K562 (cell line): ENCODE measurements around the gene TRAF3IP1. TPM values are rescaled to one million over a fixed set of nuclear protein-coding genes. Genes with fewer than 3 reads are reported as not detected.

Experiments
- ATAC-seq: fragments of 200-7000 bp; cut with Tn5 transposase; 3 replicates; pipeline ENCODE4 v1.9.1; 2020; ENCODE audit warnings: moderate library complexity
- BruUV-seq: library from RNA; stranded (reverse); fragments of 400-500 nt; replicated peaks from 2 replicates; lab custom pipeline; 2021; lab: Mats Ljungman, UMichigan
- CTCF ChIA-PET: fragments of 300-600 bp; formaldehyde crosslinking; extraction: SDS; loops from one replicate; lab custom pipeline; 2021; ENCODE audit warnings: low intra/inter-chr PET ratio; lab: Yijun Ruan, JAX
- POLR2A ChIA-PET: fragments of 300-600, 350-650 bp; sonication (Branson Sonifier 250); formaldehyde crosslinking; extraction: SDS; loops from one replicate; lab custom pipeline; 2021; ENCODE audit warnings: antibody characterized with exemption, inconsistent platforms; lab: Yijun Ruan, JAX
- DNase-seq, 4 experiments: peaks; one replicate each; pipeline versions ENCODE4 v3.0.0 to v3.0.0-alpha.2; 2011 to 2018; ENCODE audit warnings: low spot score in 3 of 4, mixed read lengths in 3 of 4; ENCODE audit errors: extremely low read depth in 1 of 4
- FAIRE-seq: peaks from 2 replicates; lab custom pipeline; 2011; peaks lifted over from hg19 to GRCh38; lab: Jason Lieb, UNC
- H2AFZ ChIP-seq: 2 replicates; pipeline ENCODE4 v1.6.0; 2011; ENCODE audit warnings: low read depth, low read length, control low read depth, inconsistent platforms
- H3K27ac ChIP-seq: fragments of 200-600 bp; 3 replicates; pipeline ENCODE4 v1.8.0; 2011; ENCODE audit warnings: low read depth, mild to moderate bottlenecking, control low read depth, inconsistent platforms, low read length, moderate library complexity, mixed read lengths; ENCODE audit errors: extremely low read depth
- H3K27me3 ChIP-seq, 2 experiments: fragments of 300-600 bp in 1 of 2; 2 replicates in 1 of 2; 3 replicates in 1 of 2; pipeline versions ENCODE4 v1.6.0 to v1.8.0; 2011; ENCODE audit warnings: inconsistent platforms in 2 of 2, low read length in 2 of 2, mild to moderate bottlenecking in 1 of 2, mixed read lengths in 1 of 2, moderate library complexity in 1 of 2; ENCODE audit not compliant: control insufficient read depth in 2 of 2, insufficient read depth in 2 of 2
- H3K36me3 ChIP-seq: fragments of 300-600 bp; 3 replicates; pipeline ENCODE4 v1.8.0; 2011; ENCODE audit warnings: mild to moderate bottlenecking, low read length, inconsistent platforms; ENCODE audit not compliant: control insufficient read depth, insufficient read depth
- H3K4me1 ChIP-seq, 2 experiments: fragments of 200-600 bp in 1 of 2; replicated peaks in 1 of 2; 2 replicates in 1 of 2; 3 replicates in 1 of 2; pipeline versions ENCODE4 v1.5.1 to v1.8.0; 2011; ENCODE audit warnings: inconsistent platforms in 2 of 2, low read length in 2 of 2, mild to moderate bottlenecking in 1 of 2, mixed read lengths in 1 of 2, moderate library complexity in 1 of 2; ENCODE audit not compliant: control insufficient read depth in 2 of 2, insufficient read depth in 2 of 2
- H3K4me2 ChIP-seq: 2 replicates; pipeline ENCODE4 v1.6.1; 2011; ENCODE audit warnings: low read length, control low read depth, inconsistent platforms, mixed read lengths; ENCODE audit not compliant: insufficient read depth
- H3K4me3 ChIP-seq: fragments of 200-600 bp; sonication (generic), shearing (Covaris generic); 2 replicates; pipeline ENCODE4 v1.5.1; 2016; ENCODE audit warnings: control low read depth, inconsistent platforms
- H3K79me2 ChIP-seq: fragments of 200-600 bp; 3 replicates; pipeline ENCODE4 v1.8.0; 2011; ENCODE audit warnings: low read length, inconsistent platforms; ENCODE audit not compliant: control insufficient read depth, insufficient read depth
- H3K9ac ChIP-seq, 2 experiments: 2 replicates each; pipeline versions ENCODE4 v1.6.0 to v1.6.1; 2011; ENCODE audit warnings: low read depth in 2 of 2, low read length in 2 of 2, control low read depth in 1 of 2, inconsistent platforms in 1 of 2, mild to moderate bottlenecking in 1 of 2, mixed read lengths in 1 of 2; ENCODE audit not compliant: insufficient read depth in 1 of 2
- H3K9me1 ChIP-seq: one replicate; pipeline ENCODE4 v1.6.0; 2011; ENCODE audit warnings: inconsistent platforms, mild to moderate bottlenecking, low read length, moderate library complexity; ENCODE audit not compliant: control insufficient read depth, insufficient read depth
- H3K9me3 ChIP-seq: replicated peaks from 2 replicates; pipeline ENCODE4 v1.5.1; 2011; ENCODE audit warnings: low read depth, low read length, inconsistent platforms; ENCODE audit not compliant: control insufficient read depth, insufficient read depth
- H4K20me1 ChIP-seq: replicated peaks from 2 replicates; pipeline ENCODE4 v1.6.1; 2011; ENCODE audit warnings: low read length, inconsistent platforms, mixed read lengths; ENCODE audit not compliant: control insufficient read depth, insufficient read depth
- BHLHE40 ChIP-seq: IDR thresholded peaks from 2 replicates; pipeline ENCODE4 v1.6.1; 2011; ENCODE audit warnings: low read length, improper control_type of control experiment
- EZH2 ChIP-seq: IDR thresholded peaks from 2 replicates; pipeline ENCODE4 v1.6.1; 2012; ENCODE audit warnings: low read depth, mild to moderate bottlenecking, inconsistent platforms, low read length, borderline replicate concordance
- FOXP1 ChIP-seq: sonication (generic); formaldehyde crosslinking; IDR thresholded peaks from 2 replicates; pipeline ENCODE4 v1.8.0; 2022; ENCODE audit warnings: mild to moderate bottlenecking, missing genetic modification reagents
- ILF3 ChIP-seq: fragments of 450-650 bp; IDR thresholded peaks from 2 replicates; pipeline ENCODE4 v1.6.1; 2018; ENCODE audit warnings: antibody characterized with exemption, mild to moderate bottlenecking, moderate library complexity, borderline replicate concordance
- KAT7 ChIP-seq: sonication (generic); formaldehyde crosslinking; IDR thresholded peaks from 2 replicates; pipeline ENCODE4 v1.8.0; 2022; ENCODE audit warnings: missing genetic modification reagents, mild to moderate bottlenecking, borderline replicate concordance
- MCM7 ChIP-seq, 2 experiments: fragments of 450-650 bp; IDR thresholded peaks; 2 replicates each; pipeline ENCODE4 v1.6.1; 2016 to 2018
- ZNF217 ChIP-seq: sonication (generic); formaldehyde crosslinking; IDR thresholded peaks from 2 replicates; pipeline ENCODE4 v1.8.0; 2022; ENCODE audit warnings: mild to moderate bottlenecking, missing genetic modification reagents
- ZNF384 ChIP-seq: IDR thresholded peaks from 2 replicates; pipeline ENCODE4 v1.6.1; 2012; ENCODE audit warnings: low read depth, low read length, improper control_type of control experiment
- ZNF695 ChIP-seq: fragments of 450-650 bp; formaldehyde crosslinking; IDR thresholded peaks from 2 replicates; pipeline ENCODE4 v1.4.0; 2020; ENCODE audit warnings: mild to moderate bottlenecking, moderate library complexity
- WGBS: fragments of 100-300 bp; shearing (Covaris generic); methylation state at CpG from one replicate; pipeline ENCODE4 v1.1.6; 2016; ENCODE audit warnings: low coverage, mixed read lengths; ENCODE audit not compliant: insufficient coverage; ENCODE audit errors: missing lambda C conversion rate; 5-methylcytosine and 5-hydroxymethylcytosine counted together
- in situ Hi-C: fragments of 300-500 bp; cut with MboI; formaldehyde crosslinking; loops from 4 replicates; pipeline ENCODE4 v1.15.0; 2018; ENCODE audit warnings: inconsistent platforms, mixed read lengths
- intact Hi-C: fragments of 100-400 bp; cut with micrococcal nuclease; formaldehyde crosslinking; loops from 2 replicates; pipeline ENCODE4 v1.14.2; 2022
- polyA plus RNA-seq, 8 experiments: library from polyadenylated mRNA; depleted of rRNA in 4 of 8; stranded (reverse) in 5 of 8; unstranded in 3 of 8; fragments of >200 nt; fragmentation: Nextera tagmentation in 2 of 8; fragmentation: Illumina TruSeq in 1 of 8; extraction: Ambion mirVana in 2 of 8; extraction: Trizol in 1 of 8; gene quantifications; 2 replicates each; pipeline versions ENCODE4 v1.2.1 to v1.2.3, GENCODE V29; 2011 to 2014; ENCODE audit warnings: inconsistent platforms in 1 of 8, missing spikeins in 1 of 8
- total RNA-seq, 7 experiments: library from RNA; depleted of rRNA in 6 of 7; stranded (reverse); fragments of >200 nt in 6 of 7; fragmentation: Illumina TruSeq in 2 of 7; extraction: Trizol in 2 of 7; gene quantifications; 2 replicates each; pipeline versions ENCODE4 v1.2.1 to v1.2.3, GENCODE V29; 2011 to 2021; ENCODE audit warnings: low replicate concordance in 1 of 7
- TF ChIP-seq, protein P1 (sequence below): fragments of 450-650 bp; formaldehyde crosslinking; IDR thresholded peaks from 2 replicates; pipeline ENCODE4 v1.4.0; 2020; ENCODE audit warnings: mild to moderate bottlenecking, mixed read lengths
- TF ChIP-seq, protein P2 (sequence below), 2 experiments: fragments of 450-650 bp; IDR thresholded peaks; 2 replicates each; pipeline ENCODE4 v1.6.1; 2016; ENCODE audit warnings: mild to moderate bottlenecking in 2 of 2, borderline replicate concordance in 1 of 2, low read depth in 1 of 2, moderate library complexity in 1 of 2
- TF ChIP-seq, protein P3 (sequence below): fragments of 450-650 bp; formaldehyde crosslinking; IDR thresholded peaks from 2 replicates; pipeline ENCODE4 v1.4.0; 2020; ENCODE audit warnings: mild to moderate bottlenecking

The TRAF3IP1 gene
- total and polyA plus RNA-seq, 9 of the 15 experiments (the other 6 are each of a cell fraction or from before 2014, with no cell fraction given) = 1.3 to 7.4 (median 3.4) TPM

DNA sequence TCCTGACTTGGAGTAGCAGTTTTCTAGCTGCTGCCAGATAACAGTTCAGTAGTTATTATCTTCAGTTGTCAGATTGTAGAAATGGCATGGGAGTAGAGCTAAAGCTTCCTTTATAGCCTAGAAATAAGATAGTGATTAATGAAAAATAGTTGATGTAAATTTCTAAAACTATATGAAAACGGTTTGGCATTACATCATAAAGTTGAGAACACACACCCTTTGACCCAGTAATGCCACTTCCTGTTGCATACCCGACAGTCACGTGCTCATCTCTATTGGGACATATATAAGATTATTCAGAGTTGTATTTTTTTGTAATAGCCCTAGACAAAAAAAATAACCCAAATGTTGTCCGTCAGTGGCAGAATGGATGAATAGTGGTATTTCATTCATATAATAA lies 67.0 kb downstream of the TRAF3IP1 start:
- no peak overlapping the region for H3K4me3 ChIP-seq
- no TSS peak for BruUV-seq
- TF ChIP-seq, protein P1, sequence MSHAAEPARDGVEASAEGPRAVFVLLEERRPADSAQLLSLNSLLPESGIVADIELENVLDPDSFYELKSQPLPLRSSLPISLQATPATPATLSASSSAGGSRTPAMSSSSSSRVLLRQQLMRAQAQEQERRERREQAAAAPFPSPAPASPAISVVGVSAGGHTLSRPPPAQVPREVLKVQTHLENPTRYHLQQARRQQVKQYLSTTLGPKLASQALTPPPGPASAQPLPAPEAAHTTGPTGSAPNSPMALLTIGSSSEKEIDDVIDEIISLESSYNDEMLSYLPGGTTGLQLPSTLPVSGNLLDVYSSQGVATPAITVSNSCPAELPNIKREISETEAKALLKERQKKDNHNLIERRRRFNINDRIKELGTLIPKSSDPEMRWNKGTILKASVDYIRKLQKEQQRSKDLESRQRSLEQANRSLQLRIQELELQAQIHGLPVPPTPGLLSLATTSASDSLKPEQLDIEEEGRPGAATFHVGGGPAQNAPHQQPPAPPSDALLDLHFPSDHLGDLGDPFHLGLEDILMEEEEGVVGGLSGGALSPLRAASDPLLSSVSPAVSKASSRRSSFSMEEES (CRISPR knock-in tag) = peak; percentile 51
- TF ChIP-seq MCM7 (IDR thresholded peaks at IDR 0.05) (no peak), FOXP1 (CRISPR knock-in tag) (no peak), BHLHE40 (peak; percentile 48; the same call in 1 of the 2 replicates), KAT7 (CRISPR knock-in tag) (no peak), ZNF695 (no peak), EZH2 (no peak), ZNF384 (no peak), ZNF217 (no peak), ILF3 (no peak)
- TF ChIP-seq, protein P2, sequence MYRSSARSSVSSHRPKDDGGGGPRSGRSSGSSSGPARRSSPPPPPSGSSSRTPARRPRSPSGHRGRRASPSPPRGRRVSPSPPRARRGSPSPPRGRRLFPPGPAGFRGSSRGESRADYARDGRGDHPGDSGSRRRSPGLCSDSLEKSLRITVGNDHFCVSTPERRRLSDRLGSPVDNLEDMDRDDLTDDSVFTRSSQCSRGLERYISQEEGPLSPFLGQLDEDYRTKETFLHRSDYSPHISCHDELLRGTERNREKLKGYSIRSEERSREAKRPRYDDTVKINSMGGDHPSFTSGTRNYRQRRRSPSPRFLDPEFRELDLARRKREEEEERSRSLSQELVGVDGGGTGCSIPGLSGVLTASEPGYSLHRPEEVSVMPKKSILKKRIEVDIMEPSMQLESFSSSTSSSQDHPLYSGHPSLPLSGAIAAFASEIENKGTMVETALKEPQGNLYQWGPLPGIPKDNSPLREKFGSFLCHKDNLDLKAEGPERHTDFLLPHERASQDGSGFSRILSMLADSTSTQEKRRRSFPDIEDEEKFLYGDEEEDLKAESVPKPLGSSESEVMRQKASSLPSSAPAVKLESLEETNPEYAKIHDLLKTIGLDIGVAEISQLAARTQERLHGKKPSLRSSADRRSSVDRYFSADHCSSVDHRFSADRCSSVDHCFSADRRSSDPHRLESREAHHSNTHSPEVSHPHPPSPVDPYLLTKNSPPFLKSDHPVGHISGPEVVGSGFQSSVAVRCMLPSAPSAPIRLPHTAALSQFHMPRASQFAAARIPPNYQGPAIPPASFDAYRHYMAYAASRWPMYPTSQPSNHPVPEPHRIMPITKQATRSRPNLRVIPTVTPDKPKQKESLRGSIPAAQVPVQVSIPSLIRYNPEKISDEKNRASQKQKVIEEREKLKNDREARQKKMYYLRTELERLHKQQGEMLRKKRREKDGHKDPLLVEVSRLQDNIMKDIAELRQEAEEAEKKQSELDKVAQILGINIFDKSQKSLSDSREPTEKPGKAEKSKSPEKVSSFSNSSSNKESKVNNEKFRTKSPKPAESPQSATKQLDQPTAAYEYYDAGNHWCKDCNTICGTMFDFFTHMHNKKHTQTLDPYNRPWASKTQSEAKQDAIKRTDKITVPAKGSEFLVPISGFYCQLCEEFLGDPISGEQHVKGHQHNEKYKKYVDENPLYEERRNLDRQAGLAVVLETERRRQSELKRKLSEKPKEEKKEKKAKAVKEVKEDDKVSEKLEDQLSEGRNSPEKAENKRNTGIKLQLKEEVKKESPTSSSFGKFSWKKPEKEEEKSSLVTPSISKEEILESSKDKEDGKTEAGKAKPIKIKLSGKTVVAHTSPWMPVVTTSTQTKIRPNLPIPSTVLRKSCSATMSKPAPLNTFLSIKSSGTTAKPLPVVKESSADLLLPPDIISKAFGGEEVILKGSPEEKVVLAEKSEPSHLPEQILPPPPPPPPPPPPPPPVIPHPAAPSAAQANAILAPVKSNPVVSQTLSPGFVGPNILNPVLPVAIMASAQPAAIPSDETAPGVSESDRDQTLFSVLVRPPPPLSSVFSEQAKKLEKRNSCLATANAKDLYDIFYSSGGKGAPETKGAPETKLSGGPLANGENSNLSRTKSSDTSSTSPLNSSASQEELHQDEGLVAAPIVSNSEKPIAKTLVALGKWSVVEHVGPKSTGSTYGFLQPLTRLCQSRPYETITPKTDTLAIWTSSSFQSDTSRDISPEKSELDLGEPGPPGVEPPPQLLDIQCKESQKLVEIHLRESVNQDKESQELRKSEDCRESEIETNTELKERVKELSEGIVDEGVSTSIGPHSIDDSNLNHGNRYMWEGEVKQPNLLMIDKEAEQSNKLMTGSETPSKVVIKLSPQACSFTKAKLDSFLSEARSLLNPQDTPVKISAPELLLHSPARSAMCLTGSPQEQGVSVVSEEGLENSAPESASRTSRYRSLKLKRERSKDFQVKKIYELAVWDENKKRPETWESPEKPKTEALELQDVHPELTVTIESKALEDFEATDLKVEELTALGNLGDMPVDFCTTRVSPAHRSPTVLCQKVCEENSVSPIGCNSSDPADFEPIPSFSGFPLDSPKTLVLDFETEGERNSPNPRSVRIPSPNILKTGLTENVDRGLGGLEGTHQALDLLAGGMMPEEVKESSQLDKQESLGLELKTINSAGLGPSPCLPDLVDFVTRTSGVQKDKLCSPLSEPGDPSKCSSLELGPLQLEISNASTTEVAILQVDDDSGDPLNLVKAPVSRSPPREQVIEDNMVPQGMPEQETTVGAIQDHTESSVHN (IDR thresholded peaks at IDR 0.05; ENCODE audit: borderline replicate concordance in 1 of 2, low read depth in 1 of 2) = no peak
- TF ChIP-seq, protein P3, sequence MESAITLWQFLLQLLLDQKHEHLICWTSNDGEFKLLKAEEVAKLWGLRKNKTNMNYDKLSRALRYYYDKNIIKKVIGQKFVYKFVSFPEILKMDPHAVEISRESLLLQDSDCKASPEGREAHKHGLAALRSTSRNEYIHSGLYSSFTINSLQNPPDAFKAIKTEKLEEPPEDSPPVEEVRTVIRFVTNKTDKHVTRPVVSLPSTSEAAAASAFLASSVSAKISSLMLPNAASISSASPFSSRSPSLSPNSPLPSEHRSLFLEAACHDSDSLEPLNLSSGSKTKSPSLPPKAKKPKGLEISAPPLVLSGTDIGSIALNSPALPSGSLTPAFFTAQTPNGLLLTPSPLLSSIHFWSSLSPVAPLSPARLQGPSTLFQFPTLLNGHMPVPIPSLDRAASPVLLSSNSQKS (CRISPR knock-in tag) = no peak

More for the DNA sequence above, 67.0 kb downstream of the TRAF3IP1 start:
- Histone ChIP-seq H3K9ac (no peak overlapping the region), H3K4me1 (no peaks in the 10 kb centered on the region; a peak in 2 of 5 replicates), H3K27ac (peak overlapping the region; percentile 34; the same call in 1 of the 3 replicates), H4K20me1 (no peaks in the 10 kb centered on the region), H2AFZ (peak overlapping the region; percentile 51; the same call in 1 of the 2 replicates), H3K4me2 (no peak overlapping the region; the same call in 1 of the 2 replicates), H3K9me1 (no peaks in the 10 kb centered on the region), H3K9me3 (no peaks in the 10 kb centered on the region), H3K36me3 (no peaks in the 10 kb centered on the region), H3K27me3 (no peaks in the 10 kb centered on the region), H3K79me2 (no peaks in the 10 kb centered on the region)
- FAIRE-seq (no peak), DNase-seq (peak in 1 of 4 experiments; percentile 12), ATAC-seq (peak; percentile 22; the same call in 1 of the 3 replicates)
- 36% methylated on average over 4 of the region's 4 CpGs for WGBS
- in situ Hi-C loops = no loop called here
- intact Hi-C loops = no loop called here
- ChIA-PET POLR2A (interaction anchor here (0.7 to 1.0 kb wide), 2 partner anchors 9 to 81 kb away, joined by 3 read pairs; no protein-coding TSS in a partner anchor), CTCF (no interaction called here)
